ENCODE results near the gene NPAS4. TPM values are rescaled to one million over a fixed set of nuclear protein-coding genes. Genes with fewer than 3 reads are reported as not detected.
A peak's percentile ranks its signal among the peaks of the same experiment; 100 is the strongest.
"Not testable (repeated sequence)": the region's sequence is repeated elsewhere in the genome, so short reads cannot be mapped to it uniquely, and the experiment has no call there.

NPAS4 gene
- total RNA-seq, 3 donors from 2014 or later = not detected

- Mint-ChIP-seq H3K4me3 (no peak overlapping the region), H3K27me3 (ENCODE audit: low read depth) (no peaks in the 10 kb centered on the region), H3K9me3 (no peaks in the 10 kb centered on the region), H3K4me1 (ENCODE audit: low read depth) (peaks cover 15% of the 10 kb centered on the region), H3K36me3 (ENCODE audit: insufficient read depth) (no peaks in the 10 kb centered on the region)
- ATAC-seq = no peak
- DNase-seq = no peak
Observed at GRCh38 chr11:66457826-66458225, 37.0 kb downstream of the NPAS4 start.

GRCh38 chr11:66459138-66459778 is 38.4 kb downstream of the NPAS4 start:
- DNase-seq (no peak), ATAC-seq (peak in 1 of 2 donors; percentile 7)
- H3K4me1 Mint-ChIP-seq (ENCODE audit: low read depth) = peaks cover 8% of the 10 kb centered on the region
- H3K4me3 Mint-ChIP-seq = no peak overlapping the region
- H3K27me3 Mint-ChIP-seq (ENCODE audit: low read depth) = no peaks in the 10 kb centered on the region
- no peaks in the 10 kb centered on the region for H3K36me3 Mint-ChIP-seq (ENCODE audit: insufficient read depth)
- no peaks in the 10 kb centered on the region for H3K9me3 Mint-ChIP-seq

GRCh38 chr11:66462010-66462409 is 41.2 kb downstream of the NPAS4 start:
- Mint-ChIP-seq H3K4me1 (ENCODE audit: low read depth) (peaks cover 11% of the 10 kb centered on the region), H3K36me3 (ENCODE audit: insufficient read depth) (no peaks in the 10 kb centered on the region), H3K4me3 (no peak overlapping the region), H3K9me3 (no peaks in the 10 kb centered on the region), H3K27me3 (ENCODE audit: low read depth) (no peaks in the 10 kb centered on the region)
- no peak for ATAC-seq
- DNase-seq = no peak

DNA sequence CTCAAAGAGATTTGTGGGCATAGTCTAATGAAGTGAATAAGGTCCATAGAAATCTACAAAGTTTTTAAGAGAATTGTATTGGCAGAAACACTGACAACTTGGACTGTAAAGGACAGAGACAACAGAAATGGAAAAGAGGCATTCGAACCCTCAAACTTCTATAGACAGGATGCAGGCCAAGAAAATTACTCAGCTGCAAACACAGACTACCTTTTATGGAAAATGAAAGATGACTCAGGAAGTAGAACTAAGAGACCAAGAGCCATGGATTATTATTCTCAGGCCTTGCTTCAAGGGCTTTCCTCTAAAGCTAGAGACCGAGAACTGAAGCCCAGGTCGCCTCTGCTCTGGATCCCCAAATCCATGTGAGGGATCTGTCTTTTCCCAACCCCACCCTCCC is 42.1 kb downstream of the NPAS4 start:
- no peaks in the 10 kb centered on the region for H3K27me3 Mint-ChIP-seq (ENCODE audit: low read depth)
- no peaks in the 10 kb centered on the region for H3K9me3 Mint-ChIP-seq
- H3K36me3 Mint-ChIP-seq (ENCODE audit: insufficient read depth) = no peaks in the 10 kb centered on the region
- DNase-seq (no peak), ATAC-seq (no peak)
- no peak overlapping the region for H3K4me3 Mint-ChIP-seq
- H3K4me1 Mint-ChIP-seq (ENCODE audit: low read depth) = peaks cover 17% of the 10 kb centered on the region

DNA sequence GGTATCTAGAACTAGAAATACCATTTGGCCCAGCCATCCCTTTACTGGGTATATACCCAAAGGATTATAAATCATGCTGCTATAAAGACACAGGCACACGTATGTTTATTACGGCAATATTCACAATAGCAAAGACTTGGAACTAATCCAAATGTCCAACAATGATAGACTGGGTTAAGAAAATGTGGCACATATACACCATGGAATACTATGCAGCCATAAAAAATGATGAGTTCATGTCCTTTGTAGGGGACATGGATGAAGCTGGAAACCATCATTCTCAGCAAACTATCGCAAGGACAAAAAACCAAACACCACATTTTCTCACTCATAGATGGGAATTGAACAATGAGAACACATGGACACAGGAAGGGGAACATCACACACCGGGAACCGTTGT is 43.3 kb downstream of the NPAS4 start:
- not testable (repeated sequence) for DNase-seq; H3K36me3 Mint-ChIP-seq (ENCODE audit: insufficient read depth); ATAC-seq; H3K9me3 Mint-ChIP-seq; H3K4me3 Mint-ChIP-seq; H3K27me3 Mint-ChIP-seq (ENCODE audit: low read depth)
- peaks cover 23% of the 10 kb centered on the region for H3K4me1 Mint-ChIP-seq (ENCODE audit: low read depth)

- no peak for DNase-seq
- no peaks in the 10 kb centered on the region for H3K36me3 Mint-ChIP-seq (ENCODE audit: insufficient read depth)
- no peaks in the 10 kb centered on the region for H3K27me3 Mint-ChIP-seq (ENCODE audit: low read depth)
- peaks cover 23% of the 10 kb centered on the region for H3K4me1 Mint-ChIP-seq (ENCODE audit: low read depth)
- no peaks in the 10 kb centered on the region for H3K9me3 Mint-ChIP-seq
- ATAC-seq = no peak
- H3K4me3 Mint-ChIP-seq = no peak overlapping the region
Observed at GRCh38 chr11:66464916-66465315, 44.1 kb downstream of the NPAS4 start.

GRCh38 chr11:66465373-66466224 is 44.8 kb downstream of the NPAS4 start:
- H3K4me3 Mint-ChIP-seq = peak overlapping the region; percentile 80

GRCh38 chr11:66466225-66467033 is 45.6 kb downstream of the NPAS4 start, which contains the start of gene PELI3:
PELI3 (plus strand) TSS chr11:66466905; CDS start chr11:66468129, 1,224 bp downstream.
- DNase-seq (peak; percentile 95), ATAC-seq (peak; percentile 88 to 91)
- Mint-ChIP-seq H3K4me1 (ENCODE audit: low read depth) (peaks cover 23% of the 10 kb centered on the region), H3K27me3 (ENCODE audit: low read depth) (no peaks in the 10 kb centered on the region), H3K4me3 (peak within 1 kb of the TSS; percentile 87), H3K36me3 (ENCODE audit: insufficient read depth) (no peaks in the 10 kb centered on the region), H3K9me3 (no peaks in the 10 kb centered on the region)

More at GRCh38 chr11:66465373-66466224, 44.8 kb downstream of the NPAS4 start:
- ATAC-seq (no peak), DNase-seq (no peak)
- H3K9me3 Mint-ChIP-seq = no peaks in the 10 kb centered on the region
- H3K4me1 Mint-ChIP-seq (ENCODE audit: low read depth) = peaks cover 23% of the 10 kb centered on the region
- no peaks in the 10 kb centered on the region for H3K36me3 Mint-ChIP-seq (ENCODE audit: insufficient read depth)
- no peaks in the 10 kb centered on the region for H3K27me3 Mint-ChIP-seq (ENCODE audit: low read depth)

- Mint-ChIP-seq H3K36me3 (ENCODE audit: insufficient read depth) (no peaks in the 10 kb centered on the region), H3K4me1 (ENCODE audit: low read depth) (peaks cover 23% of the 10 kb centered on the region), H3K9me3 (no peaks in the 10 kb centered on the region), H3K27me3 (ENCODE audit: low read depth) (no peaks in the 10 kb centered on the region), H3K4me3 (peak overlapping the region; percentile 87)
- ATAC-seq = peak; percentile 65 to 66
- no peak for DNase-seq
Observed at GRCh38 chr11:66467034-66467659, 46.3 kb downstream of the NPAS4 start.

DNA sequence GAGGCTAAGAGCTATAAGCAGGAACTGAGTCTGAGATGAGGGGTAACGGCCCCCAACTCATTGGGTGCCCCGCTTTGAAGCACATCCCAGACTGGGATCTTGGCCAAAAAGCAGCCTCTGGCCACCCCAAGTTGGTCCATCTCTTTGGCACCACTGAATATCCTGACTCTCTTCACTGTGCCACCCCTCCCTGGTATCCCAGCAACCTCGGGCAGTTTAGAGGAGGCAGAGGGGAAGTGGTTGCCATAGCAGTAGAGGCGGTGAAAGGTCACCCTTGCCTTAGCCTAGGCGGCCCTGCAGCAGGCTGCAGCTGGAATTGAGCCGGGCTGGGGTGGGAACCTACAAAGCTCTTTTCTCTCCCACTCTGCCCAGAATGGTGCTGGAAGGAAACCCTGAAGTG is 46.9 kb downstream of the NPAS4 start:
- Mint-ChIP-seq H3K27me3 (ENCODE audit: low read depth) (no peaks in the 10 kb centered on the region), H3K4me1 (ENCODE audit: low read depth) (peaks cover 23% of the 10 kb centered on the region), H3K36me3 (ENCODE audit: insufficient read depth) (no peaks in the 10 kb centered on the region), H3K4me3 (peak overlapping the region; percentile 87), H3K9me3 (no peaks in the 10 kb centered on the region)
- DNase-seq (no peak), ATAC-seq (no peak)

DNA sequence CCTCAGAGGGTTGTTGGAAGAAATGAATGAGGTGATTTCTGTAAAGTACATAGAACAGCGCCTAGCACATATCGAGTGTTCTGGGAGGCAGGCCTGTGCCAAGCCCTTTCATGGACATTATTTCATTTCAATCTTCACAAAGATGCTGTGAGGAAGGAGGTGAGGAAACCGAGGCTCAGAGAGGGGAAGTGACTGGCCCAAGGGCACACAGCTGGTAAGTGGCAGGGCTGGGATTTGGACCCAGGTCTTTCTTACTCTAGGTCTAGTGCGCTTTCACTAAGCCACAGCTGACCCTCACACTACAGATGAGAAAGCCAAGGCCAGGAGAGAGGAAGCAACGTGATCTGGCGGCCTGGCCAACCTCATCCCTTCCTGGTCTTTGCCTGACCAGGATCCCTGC is 47.9 kb downstream of the NPAS4 start:
- no peak for DNase-seq
- peak overlapping the region; percentile 87 for H3K4me3 Mint-ChIP-seq
- H3K4me1 Mint-ChIP-seq (ENCODE audit: low read depth) = peaks cover 23% of the 10 kb centered on the region
- H3K27me3 Mint-ChIP-seq (ENCODE audit: low read depth) = no peaks in the 10 kb centered on the region
- ATAC-seq = no peak
- H3K36me3 Mint-ChIP-seq (ENCODE audit: insufficient read depth) = no peaks in the 10 kb centered on the region
- H3K9me3 Mint-ChIP-seq = no peaks in the 10 kb centered on the region

- DNase-seq = no peak
- no peaks in the 10 kb centered on the region for H3K36me3 Mint-ChIP-seq (ENCODE audit: insufficient read depth)
- peaks cover 23% of the 10 kb centered on the region for H3K4me1 Mint-ChIP-seq (ENCODE audit: low read depth)
- ATAC-seq = no peak
- H3K4me3 Mint-ChIP-seq = no peak overlapping the region
- no peaks in the 10 kb centered on the region for H3K9me3 Mint-ChIP-seq
- no peaks in the 10 kb centered on the region for H3K27me3 Mint-ChIP-seq (ENCODE audit: low read depth)
Observed at GRCh38 chr11:66469441-66469840, 48.6 kb downstream of the NPAS4 start.

DNA sequence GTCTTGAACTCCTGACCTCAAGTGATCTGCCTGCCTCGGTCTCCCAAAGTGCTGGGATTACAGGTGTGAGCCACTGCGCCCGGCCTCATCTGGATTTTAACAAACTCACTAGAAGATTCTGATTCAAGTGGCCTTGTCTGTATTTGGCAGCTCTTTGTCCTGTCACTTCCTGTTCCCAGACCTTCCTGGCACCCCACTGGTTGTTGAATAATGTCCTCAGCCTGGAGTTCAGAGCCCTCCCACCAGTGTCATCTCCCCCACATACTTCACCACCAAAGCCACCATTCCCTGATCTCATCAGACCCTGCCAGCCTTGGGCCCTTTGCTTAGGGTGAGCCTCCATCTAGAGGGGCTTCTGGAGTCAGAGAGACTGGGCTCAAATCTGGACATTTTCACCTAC is 49.2 kb downstream of the NPAS4 start:
- no peak overlapping the region for H3K4me3 Mint-ChIP-seq
- H3K9me3 Mint-ChIP-seq = no peaks in the 10 kb centered on the region
- DNase-seq (no peak), ATAC-seq (no peak)
- no peaks in the 10 kb centered on the region for H3K36me3 Mint-ChIP-seq (ENCODE audit: insufficient read depth)
- H3K27me3 Mint-ChIP-seq (ENCODE audit: low read depth) = no peaks in the 10 kb centered on the region
- peaks cover 23% of the 10 kb centered on the region for H3K4me1 Mint-ChIP-seq (ENCODE audit: low read depth)

- Mint-ChIP-seq H3K4me3 (no peak overlapping the region), H3K4me1 (ENCODE audit: low read depth) (peaks cover 16% of the 10 kb centered on the region), H3K27me3 (ENCODE audit: low read depth) (no peaks in the 10 kb centered on the region), H3K36me3 (ENCODE audit: insufficient read depth) (no peaks in the 10 kb centered on the region), H3K9me3 (no peaks in the 10 kb centered on the region)
- DNase-seq (no peak), ATAC-seq (no peak)
Observed at GRCh38 chr11:66471142-66471541, 50.3 kb downstream of the NPAS4 start.

All from activated T-cell treated with anti-CD3 and anti-CD28 coated beads, Interleukin-2, amount 50 U/mL, for 4 hours (primary cell).